Measurements from ENCODE around the gene TBC1D24.

Gene TBC1D24

DNA sequence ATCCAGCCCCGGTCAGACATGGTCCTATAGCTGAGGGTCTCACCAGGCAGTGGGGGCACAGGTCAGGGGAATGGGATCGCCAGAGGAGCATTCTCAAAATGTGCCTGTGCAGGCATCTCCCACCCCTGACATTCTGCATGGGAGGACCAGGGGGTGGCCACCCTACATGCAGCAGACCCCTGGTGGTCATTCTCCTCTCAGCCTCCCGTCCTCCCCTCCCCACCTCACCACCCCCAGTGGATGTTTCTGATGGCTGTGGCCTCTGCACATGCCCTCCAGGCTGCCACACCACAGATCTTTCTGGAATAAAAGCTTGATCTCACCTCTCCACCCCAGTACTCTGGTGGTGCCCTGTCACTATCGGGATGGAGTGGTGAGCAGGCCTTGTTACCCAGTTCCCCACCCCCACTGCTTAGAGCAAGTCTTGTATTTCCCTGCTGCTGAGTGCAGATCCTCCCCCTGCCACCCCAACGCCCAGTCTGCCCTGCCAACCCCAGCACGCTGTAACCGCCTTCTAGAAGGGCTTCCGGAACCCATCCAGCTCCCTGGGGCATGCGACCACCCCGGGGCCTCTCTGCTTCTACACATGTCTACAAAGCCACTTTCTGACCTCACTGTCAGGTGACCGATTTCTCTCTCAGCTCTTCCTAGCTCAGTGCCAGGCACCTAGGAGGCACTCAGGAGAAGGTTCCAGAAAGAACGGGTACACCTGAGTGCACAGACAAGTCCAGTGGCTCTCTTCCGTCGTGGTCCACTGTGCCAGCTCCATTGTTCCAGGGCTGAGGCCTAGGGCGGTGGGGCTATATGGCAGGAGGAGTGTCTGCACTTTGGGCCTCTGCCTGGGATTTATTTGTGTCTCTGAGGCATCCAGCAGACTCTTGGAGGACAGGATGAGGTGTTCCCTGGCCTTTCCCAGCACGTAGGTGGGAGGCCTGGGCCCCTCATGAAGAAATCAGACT is 9.3 kb downstream of the TBC1D24 start:
- DNase-seq: no peak

DNA sequence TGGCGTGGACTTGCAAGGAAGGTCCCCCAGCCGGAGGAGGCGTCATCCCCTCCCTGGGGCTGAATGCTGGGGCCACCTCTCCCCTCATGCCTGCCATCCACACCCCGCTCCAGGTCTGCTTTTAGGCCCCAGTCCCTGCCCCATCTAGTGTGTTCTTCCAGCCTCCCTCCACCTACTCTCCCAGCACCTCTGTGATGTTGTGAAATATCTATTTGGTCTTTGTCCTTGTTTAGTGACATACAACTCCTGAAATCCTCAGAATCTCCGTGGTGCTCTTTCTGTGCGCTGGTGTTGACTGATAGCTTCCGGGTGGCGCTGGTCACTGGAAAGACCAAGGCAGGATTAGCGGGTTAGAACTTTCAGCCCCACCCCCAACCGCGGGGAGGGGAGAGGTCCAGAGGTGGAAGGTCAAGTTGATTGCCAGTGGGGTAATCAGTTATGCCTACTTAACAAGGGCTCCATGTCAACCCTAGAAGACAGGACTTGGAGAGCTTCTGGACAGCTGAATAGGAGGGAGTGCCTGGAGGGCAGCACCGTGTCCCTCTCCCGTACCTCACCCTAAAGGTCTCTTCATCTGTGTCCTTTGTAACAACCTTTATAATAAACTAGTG is 10.1 kb downstream of the TBC1D24 start:
- no peak for DNase-seq

DNA sequence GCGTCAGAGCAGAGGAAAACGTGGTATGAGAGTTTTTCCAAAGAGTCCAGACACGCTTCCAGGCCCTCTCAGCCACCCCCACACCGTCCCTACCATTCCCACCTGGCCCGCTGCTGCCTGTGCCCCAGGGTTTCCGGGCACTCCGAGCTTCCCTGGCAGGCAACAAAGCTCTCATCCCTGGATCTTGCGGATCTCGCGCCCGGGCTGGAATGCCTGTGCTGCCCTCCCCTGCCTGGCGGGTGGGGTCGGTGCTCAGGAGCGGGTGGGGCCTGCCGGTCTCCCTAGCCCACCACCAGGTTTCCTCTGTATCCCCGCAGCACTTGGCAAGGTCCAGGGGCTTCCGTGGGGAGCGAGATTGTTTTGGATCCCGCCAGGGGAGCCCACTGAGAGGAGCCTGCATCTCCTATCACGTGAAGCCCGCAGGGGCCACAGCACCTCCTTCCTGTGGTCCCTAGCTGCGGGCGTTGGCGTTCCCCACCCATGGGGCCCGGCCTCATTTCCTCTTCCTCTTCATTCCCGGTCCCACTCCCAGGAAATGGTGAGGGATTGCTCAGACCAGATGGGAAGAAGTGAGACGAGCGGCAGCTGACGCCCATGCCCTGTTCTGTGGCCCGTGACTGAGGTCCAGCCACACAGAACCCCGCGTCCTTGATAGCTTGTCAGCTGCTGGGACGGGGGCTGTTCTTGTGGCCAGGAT is 11.0 kb downstream of the TBC1D24 start:
- DNase-seq: no peak

DNA sequence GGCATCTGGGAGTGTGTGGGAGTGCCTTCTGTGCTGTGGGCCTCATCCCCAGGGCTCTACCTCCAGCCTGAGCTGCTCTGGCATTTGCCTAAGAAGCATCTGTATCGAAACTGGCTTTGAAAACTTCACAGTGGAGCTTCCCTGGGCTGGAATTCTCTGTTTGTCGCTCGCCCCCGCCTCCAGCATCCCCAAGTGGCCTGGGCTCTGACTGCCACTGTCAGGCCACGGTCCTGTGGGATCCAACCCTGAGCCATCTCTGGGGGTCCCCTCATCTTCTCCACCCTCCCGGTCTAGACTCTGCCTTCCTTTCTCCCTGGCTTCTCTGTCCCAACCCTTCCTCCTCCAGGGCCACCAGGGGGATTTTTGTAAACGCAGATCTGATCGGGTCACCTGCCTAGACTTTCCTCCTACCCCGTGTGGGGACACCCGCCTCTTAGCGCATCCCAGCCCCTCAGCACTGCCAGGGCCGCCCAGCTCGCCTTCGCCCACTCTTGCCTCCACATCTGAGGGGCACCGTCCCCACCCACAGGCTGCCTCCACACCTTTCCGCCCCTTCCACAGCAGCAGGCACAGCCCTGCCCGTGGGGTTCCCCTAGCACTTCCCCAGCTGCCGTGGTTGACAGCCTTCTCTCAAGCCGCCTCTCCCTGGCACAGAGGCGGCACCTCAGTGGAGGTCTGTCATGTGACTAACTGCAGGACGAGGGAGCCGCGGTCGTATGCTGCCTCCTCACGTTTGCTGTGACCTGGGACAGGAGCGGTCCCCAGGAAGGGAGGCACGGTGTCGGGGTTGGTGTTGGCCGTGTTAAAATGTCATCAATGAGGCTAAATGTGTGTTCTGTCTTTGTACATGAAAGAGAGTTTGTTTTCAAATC is 12.0 kb downstream of the TBC1D24 start:
- no peak for DNase-seq

DNA sequence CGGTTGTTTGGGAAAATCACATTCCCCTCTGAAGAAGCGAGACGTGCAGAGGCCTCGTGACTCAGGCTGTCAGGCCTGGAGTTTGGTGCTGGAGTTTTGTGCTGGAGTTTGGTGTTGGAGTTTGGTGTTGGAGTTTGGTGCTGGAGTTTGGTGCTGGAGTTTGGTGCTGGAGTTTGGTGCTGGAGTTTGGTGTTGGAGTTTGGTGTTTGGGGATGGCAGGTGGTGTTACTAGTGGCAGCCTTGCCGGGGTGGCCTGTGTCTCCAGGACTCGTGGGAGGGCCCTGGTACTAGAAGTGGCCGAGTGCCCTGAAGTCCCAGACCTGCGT is 12.6 kb downstream of the TBC1D24 start:
- no peak for DNase-seq

DNA sequence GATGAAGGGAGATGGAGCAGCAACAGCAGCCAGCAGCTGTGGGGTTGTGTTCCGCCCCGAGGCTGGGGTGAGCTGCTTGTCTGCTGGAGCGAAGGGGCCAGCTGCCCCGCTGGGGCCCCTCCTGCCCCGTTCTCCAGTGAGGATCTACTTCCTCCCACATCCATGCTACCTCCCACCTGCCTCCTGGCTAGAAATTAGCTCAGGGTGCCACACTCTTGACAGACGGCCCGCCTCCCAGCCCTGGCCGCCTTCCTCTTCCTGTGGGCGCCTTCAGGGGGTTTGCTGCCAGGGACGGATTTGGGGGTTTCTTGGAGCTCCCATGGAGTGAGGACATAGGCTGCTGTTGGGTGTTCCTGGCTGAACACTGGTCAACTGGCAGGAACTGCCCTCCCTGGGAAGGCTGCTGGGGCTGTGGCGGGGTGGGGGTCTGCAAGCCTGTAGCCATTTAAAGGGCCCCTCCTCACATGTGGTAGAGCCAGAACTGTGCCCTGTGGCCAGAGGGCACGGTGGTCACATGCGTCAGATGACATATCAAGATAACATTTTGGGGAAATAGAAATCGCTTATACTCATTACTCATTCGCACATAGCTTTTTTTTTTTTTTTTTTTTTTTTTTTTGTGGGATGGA is 13.1 kb downstream of the TBC1D24 start:
- no peak for DNase-seq

DNA sequence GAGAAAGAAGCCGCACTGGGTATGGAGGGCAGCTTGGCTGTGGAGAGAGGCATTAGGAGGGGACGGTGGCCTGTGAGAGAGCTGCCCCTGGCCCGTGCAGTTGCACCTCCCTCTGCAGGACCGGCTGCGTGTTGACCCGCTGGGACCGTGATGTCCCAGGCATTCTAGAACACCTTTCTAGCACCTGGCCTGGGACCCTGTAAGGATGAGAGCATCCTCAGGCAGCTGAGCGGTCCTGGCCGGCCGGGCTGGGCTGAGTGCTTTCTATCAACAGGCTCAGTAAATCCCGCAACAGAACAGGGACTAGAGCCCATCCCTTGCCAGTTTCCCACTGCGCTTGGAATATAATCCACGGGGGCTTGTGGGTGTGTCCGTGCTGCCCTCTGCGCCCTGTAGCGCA is 14.7 kb downstream of the TBC1D24 start:
- no peak for DNase-seq

DNA sequence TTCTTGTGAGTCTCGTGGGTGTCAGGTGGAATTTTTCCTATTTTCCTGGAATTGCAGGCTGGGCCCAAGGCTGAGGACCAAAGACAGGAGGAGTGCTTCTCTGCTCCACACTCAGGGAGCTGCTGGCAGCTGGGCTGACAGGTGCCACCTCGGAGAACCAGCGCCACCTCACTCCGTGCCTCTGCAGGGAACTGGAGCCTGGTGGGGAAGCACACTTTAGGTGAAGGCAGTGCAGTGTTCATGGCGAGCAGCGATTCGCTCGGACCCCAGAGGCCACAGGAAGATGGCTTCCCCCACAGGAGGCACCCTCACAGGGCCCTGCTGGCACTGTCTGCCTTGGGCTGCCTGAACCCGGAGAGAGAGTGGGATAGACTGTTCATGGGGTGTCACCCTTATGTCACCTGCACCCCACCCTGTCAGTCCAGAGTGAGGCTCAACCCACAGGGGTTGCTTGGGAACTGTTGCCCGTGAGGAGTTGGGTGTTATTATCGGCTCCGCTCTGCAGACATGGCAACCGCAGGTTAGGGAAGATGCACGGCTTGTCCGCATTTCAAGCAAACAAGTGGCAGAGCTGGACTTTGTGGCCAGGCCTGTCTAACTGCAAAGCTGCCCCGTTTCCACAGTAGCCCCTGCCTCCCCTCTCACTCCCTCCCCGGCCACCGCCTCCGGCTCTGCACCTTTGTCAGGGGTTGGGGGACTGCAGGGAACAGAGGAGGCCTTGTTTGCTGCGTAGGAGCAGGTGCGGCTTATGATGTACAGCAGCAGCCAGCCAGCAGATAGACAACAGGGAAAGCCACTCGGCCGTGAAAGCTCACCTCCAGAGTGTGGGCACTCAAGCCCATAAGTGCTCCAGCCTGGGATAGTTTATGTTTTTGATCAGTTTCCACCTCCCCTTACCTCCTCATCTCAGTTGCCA is 15.5 kb downstream of the TBC1D24 start:
- no peak for DNase-seq

DNA sequence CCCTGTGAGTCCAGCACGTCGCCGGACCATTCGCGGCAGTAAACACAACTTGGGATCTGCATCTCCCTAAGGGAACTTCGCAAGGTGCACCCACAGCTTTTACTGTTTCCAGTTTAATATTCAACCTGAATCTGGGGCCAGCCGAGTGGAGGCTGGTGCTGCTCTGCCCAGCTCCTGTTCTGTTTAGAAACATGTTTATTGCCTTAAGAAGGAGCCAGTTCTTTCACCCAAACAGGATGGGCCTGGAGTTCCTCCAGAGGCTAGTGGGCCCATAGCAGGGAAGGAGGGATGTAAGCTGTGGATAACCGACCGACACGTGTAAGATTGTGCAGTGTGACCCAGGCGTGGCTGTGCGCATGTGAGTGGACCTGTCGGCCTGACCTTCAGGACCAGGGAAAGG is 17.4 kb downstream of the TBC1D24 start:
- DNase-seq: no peak

DNA sequence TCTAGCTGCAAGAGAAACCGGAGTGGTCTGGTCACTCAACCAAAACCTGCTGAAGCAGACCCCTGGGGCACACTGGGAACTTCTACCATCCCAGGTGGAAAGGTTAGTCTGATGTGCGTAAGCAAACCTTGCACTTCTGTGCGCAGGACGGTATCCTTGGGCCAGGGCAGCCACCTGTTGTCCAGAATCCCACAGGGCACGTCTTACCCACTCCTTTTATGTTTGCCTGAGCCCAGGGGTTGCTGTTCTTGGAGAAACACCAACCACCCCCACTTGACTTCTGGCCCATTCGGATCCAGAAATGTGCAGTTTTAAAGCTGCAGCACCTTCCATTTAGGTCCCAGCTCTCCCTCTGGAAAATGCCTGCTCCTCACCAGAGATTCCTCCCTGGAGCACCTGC is 18.7 kb downstream of the TBC1D24 start:
- DNase-seq: no peak

DNA sequence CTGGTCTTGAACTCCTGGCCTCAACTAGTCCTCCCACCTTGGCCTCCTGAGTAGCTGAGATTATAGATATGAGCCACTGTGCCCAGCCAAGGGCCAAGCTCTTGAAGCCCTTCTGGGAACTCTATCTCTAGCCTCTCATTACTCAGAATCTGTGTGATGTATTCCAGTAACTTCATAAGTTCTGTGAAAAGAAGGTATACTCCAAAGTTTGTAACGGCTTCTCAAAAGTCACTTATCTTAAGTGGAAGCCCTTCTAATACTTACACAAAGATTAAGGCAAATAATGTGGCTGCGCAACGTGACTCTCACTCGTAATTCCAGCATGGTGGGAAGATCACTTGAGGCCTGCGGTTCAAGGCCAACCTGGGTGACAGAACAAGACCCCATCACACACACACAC is 19.7 kb downstream of the TBC1D24 start:
- DNase-seq: no peak

DNA sequence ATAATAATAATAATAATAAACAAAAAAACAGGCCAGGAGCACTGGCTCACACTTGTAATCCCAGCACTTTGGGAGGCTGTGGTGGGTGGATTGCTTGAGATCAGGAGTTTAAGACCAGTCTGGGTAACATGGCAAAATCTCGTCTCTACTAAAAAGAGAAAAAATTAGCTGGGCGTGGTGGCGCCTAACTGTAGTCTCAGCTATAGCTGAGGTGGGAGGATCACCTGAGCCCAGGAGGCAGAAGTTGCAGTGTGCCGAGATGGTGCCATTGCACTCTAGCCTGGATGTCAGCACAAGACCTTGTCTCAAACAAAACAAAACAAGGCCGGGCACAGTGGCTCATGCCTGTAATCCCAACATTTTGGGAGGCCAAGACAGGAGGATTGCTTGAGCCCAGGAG is 20.1 kb downstream of the TBC1D24 start:
- no peak for DNase-seq

DNA sequence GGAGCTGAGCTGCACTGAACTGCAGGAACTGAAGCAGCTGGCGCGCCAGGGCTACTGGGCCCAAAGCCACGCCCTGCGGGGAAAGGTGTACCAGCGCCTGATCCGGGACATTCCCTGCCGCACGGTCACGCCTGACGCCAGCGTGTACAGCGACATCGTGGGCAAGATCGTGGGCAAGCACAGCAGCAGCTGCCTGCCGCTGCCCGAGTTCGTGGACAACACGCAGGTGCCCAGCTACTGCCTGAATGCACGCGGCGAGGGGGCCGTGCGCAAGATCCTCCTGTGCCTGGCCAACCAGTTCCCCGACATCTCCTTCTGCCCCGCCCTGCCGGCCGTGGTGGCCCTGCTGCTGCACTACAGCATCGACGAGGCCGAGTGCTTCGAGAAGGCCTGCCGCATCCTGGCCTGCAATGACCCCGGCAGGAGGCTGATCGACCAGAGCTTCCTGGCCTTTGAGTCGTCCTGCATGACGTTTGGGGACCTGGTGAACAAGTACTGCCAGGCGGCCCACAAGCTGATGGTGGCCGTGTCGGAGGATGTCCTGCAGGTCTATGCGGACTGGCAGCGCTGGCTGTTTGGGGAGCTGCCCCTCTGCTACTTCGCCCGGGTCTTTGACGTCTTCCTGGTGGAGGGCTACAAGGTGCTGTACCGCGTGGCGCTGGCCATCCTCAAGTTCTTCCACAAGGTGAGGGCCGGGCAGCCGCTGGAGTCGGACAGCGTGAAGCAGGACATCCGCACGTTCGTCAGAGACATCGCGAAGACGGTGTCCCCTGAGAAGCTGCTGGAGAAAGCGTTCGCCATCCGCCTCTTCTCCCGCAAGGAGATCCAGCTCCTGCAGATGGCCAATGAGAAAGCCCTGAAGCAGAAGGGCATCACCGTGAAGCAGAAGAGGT is 21.5 kb downstream of the TBC1D24 start:
- no peak for DNase-seq

DNA sequence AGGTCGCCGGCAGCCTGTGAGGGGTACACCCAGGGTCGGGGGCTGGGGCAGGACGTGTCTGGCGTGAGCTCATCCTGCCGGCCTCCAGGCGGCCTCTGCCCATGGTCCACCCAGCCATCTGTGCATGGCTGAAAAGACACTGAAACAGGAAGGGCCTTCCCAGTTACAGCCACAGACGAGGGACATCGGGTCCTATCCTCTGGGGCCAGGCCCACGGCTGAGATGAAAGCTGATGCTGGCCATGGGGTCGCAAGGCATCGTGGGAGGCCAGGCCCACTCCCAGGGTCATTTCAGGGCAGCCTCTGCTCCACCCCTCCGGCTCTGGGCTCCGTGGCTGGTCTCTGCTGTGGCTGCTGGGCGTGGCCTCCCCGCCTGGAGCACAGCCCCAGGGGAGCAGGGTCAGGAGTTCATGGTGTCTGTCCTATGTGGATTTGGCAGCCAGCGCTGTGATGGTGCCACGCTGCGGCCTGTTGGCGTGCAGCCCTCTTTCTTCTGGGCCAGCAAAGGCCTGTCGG is 22.2 kb downstream of the TBC1D24 start:
- no peak for DNase-seq

DNA sequence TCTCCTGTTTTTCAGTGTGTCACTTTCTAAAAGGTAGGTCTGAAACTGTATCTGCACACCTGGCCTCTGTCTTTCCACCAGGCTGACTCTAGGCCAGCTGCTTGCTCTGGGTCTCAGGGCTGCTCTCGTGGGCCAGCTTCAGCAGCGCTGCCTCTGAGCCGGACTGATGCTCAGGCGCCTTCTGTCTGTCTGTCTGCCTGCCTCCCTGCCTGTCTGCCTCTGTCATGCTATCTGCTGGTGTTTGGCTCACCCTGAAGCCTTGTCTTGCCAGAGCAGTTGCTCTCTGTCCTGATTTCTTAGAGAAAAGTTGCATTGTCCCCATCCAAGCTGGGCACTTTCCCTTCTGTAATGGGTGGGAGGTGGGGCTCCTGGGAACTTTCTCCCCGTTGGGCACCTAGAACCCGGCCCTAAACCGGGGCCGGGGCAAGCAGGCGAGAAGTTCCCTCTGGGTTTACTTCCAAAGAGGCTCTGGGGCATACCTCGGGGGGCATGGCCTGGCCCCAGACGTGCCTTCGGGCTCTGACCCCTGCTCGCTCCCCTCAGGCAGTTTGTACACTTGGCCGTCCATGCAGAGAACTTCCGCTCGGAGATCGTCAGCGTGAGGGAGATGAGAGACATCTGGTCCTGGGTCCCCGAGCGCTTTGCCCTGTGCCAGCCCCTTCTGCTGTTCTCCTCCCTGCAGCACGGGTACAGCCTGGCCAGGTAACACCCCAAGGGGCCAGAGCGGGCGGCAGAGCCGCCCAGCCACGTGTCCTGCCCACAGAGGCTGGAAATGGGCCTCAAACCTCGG is 23.0 kb downstream of the TBC1D24 start:
- DNase-seq: no peak

DNA sequence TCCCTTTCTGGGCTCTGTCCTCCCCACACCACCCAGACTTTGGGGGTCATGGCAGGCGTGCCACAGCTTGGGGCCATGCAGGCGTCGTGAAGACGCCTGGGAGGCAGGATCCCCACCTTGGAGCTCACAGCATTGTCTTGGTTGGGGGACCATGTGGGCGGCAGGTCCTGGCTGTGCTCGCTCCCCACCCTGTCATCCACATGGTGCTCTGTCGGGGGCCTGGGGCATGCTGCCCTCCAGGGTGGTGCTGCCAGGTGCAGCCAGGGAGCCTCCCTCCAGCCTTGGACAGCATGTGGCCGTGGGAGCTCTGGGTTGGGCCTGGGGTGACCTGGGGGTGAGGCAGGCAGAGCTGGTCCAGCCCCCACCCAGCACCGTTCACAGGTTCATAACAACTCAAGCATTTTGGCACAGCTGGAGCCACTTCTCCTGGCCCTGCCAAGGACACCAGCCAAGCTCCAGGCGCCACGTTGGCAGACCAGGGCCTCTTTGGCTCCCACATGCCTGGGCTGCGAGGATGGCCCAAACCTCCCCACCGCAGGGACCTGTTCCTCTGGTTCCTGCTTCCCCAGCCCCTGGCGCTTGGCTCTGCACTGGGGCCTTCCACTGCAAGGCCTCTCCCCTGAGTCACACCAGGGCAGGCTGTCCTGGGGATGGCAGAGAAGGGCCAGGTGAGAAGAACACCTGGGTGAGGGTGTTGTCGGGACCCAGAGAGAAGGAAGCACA is 23.8 kb downstream of the TBC1D24 start:
- DNase-seq: no peak

DNA sequence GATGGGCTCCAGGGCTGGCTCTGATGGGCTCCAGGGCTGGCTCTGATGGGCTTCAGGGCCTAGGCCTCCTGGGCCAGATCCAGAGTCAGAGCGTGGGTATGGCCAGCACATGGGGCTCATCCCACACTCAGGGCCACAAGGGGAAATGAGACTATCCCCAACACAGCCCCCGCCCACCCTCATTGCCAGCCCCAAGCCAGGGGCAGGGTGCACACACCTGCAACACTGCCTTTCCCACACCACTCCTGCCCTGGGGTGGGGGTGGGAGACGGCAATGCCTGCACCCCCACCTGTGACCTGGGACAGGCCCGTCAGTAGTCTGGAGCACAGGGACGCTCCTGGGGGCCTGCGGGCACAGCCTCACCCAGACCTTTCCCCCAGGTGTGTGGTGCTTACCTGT is 24.5 kb downstream of the TBC1D24 start:
- no peak for DNase-seq

DNA sequence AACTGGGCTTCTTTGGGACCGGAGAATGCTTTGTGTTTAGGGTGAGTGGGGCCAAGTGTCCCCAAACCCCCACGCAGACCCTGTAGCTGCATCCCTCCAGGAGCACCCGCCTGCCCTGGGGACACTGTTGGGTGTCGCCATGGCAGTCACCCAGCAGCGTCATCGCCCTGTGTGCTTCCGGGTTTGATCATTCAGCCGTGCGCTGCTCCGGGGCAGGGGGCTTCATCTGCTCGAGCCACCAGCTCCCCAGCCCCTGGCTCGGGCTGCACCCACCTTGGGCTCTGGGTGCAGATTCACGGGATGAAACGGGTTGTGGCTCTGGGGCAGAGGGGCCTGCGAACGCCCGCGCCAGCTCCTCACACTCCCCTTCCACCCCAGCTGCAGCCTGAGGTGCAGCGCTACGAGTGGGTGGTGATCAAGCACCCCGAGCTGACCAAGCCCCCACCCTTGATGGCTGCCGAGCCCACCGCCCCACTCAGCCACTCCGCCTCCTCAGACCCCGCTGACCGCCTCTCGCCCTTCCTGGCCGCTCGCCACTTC is 25.0 kb downstream of the TBC1D24 start:
- DNase-seq: no peak
